Smooth muscle cell (in vitro differentiated cells): ENCODE data around the gene ATG7. TPM values are rescaled to one million over a fixed set of nuclear protein-coding genes. Genes with fewer than 3 reads are reported as not detected.
A peak's percentile ranks its signal among the peaks of the same experiment; 100 is the strongest.

Experiments
- DNase-seq: peaks from one replicate; lab custom pipeline; 2025; ENCODE audit not compliant: unreplicated experiment; lab: John Stamatoyannopoulos, UW
- H2AFZ ChIP-seq: fragments of 200-600 bp; sonication (generic); 2 replicates; pipeline ENCODE4 v1.6.0; 2016; ENCODE audit warnings: antibody characterized with exemption, low read depth, mild to moderate bottlenecking
- H3F3A ChIP-seq: fragments of 200-600 bp; sonication (generic); 2 replicates; pipeline ENCODE4 v1.6.0; 2017; ENCODE audit warnings: antibody characterized with exemption, low read depth
- H3K27ac ChIP-seq: fragments of 200-600 bp; sonication (generic); 2 replicates; pipeline ENCODE4 v1.5.1; 2016; ENCODE audit warnings: low read depth, mild to moderate bottlenecking
- H3K27me3 ChIP-seq: fragments of 200-600 bp; sonication (generic); 2 replicates; pipeline ENCODE4 v1.6.1; 2016; ENCODE audit warnings: low read depth, mild to moderate bottlenecking
- H3K36me3 ChIP-seq: fragments of 200-600 bp; sonication (generic); 2 replicates; pipeline ENCODE4 v1.5.1; 2016; ENCODE audit warnings: low read depth
- H3K4me1 ChIP-seq: fragments of 200-600 bp; sonication (generic); 2 replicates; pipeline ENCODE4 v1.5.1; 2016; ENCODE audit warnings: low read depth
- H3K4me2 ChIP-seq: fragments of 200-600 bp; sonication (generic); 2 replicates; pipeline ENCODE4 v1.6.0; 2016; ENCODE audit warnings: mild to moderate bottlenecking
- H3K4me3 ChIP-seq: fragments of 200-600 bp; sonication (generic); 2 replicates; pipeline ENCODE4 v1.5.1; 2016; ENCODE audit warnings: mild to moderate bottlenecking
- H3K79me2 ChIP-seq: fragments of 200-600 bp; sonication (generic); 2 replicates; pipeline ENCODE4 v1.6.0; 2016; ENCODE audit warnings: low read depth, mild to moderate bottlenecking
- H3K9ac ChIP-seq: fragments of 200-600 bp; sonication (generic); 2 replicates; pipeline ENCODE4 v1.6.0; 2016; ENCODE audit warnings: low read depth
- H3K9me3 ChIP-seq: fragments of 200-600 bp; sonication (generic); replicated peaks from 2 replicates; pipeline ENCODE4 v1.5.1; 2016; ENCODE audit warnings: low read depth
- H4K20me1 ChIP-seq: fragments of 200-600 bp; sonication (generic); 2 replicates; pipeline ENCODE4 v1.6.0; 2016; ENCODE audit warnings: low read depth
- CTCF ChIP-seq: fragments of 200-600 bp; sonication (generic); IDR thresholded peaks from 2 replicates; pipeline ENCODE4 v1.5.1; 2017; ENCODE audit warnings: borderline replicate concordance, mild to moderate bottlenecking, antibody characterized with exemption; ENCODE audit not compliant: insufficient read depth, poor library complexity, severe bottlenecking
- WGBS: methylation state at CpG from one replicate; pipeline ENCODE4 v1.1.7; 2016; ENCODE audit warnings: low lambda C conversion rate; 5-methylcytosine and 5-hydroxymethylcytosine counted together
- polyA plus RNA-seq: library from polyadenylated mRNA; unstranded; fragments of >200 nt; fragmentation: Nextera tagmentation; extraction: Ambion mirVana; gene quantifications from 2 replicates; pipeline ENCODE4 v1.2.1, GENCODE V29; 2016
- total RNA-seq: library from RNA; depleted of rRNA; stranded (reverse); fragments of >200 nt; gene quantifications from 2 replicates; pipeline ENCODE4 v1.2.3, GENCODE V29; 2014

ATG7 gene
- total and polyA plus RNA-seq, 2 experiments from 2014 or later: 19.4 to 40.3 TPM

GRCh38 chr3:11543948-11544387 is 271.8 kb downstream of the ATG7 start:
- DNase-seq: no peak

GRCh38 chr3:11544412-11545181 is 272.4 kb downstream of the ATG7 start:
- Histone ChIP-seq H4K20me1 (no peaks in the 10 kb centered on the region), H3K4me2 (no peak overlapping the region), H3K79me2 (no peaks in the 10 kb centered on the region), H3F3A (peaks cover 2% of the 10 kb centered on the region), H3K4me3 (no peak overlapping the region), H2AFZ (no peak overlapping the region), H3K9me3 (no peaks in the 10 kb centered on the region), H3K4me1 (peaks cover 10% of the 10 kb centered on the region), H3K27ac (peak overlapping the region; percentile 15), H3K9ac (no peak overlapping the region), H3K36me3 (no peaks in the 10 kb centered on the region), H3K27me3 (no peaks in the 10 kb centered on the region)
- WGBS: 64% methylated on average over 15 of the region's 17 CpGs
- TF ChIP-seq CTCF: no peak
- DNase-seq: no peak

More at GRCh38 chr3:11543948-11544387, 271.8 kb downstream of the ATG7 start:
- no peak overlapping the region for H3K27ac ChIP-seq
- H3F3A ChIP-seq: no peaks in the 10 kb centered on the region
- no peak for TF ChIP-seq CTCF
- no peak overlapping the region for H3K4me3 ChIP-seq
- H3K27me3 ChIP-seq: no peaks in the 10 kb centered on the region
- no peak overlapping the region for H3K9ac ChIP-seq
- no peaks in the 10 kb centered on the region for H3K9me3 ChIP-seq
- 94% methylated on average over 6 of the region's 6 CpGs for WGBS
- H3K4me2 ChIP-seq: no peak overlapping the region
- H3K36me3 ChIP-seq: no peaks in the 10 kb centered on the region
- no peaks in the 10 kb centered on the region for H4K20me1 ChIP-seq
- no peaks in the 10 kb centered on the region for H3K79me2 ChIP-seq
- H2AFZ ChIP-seq: no peak overlapping the region
- peaks cover 10% of the 10 kb centered on the region for H3K4me1 ChIP-seq

- Histone ChIP-seq H3K9me3 (no peaks in the 10 kb centered on the region), H2AFZ (no peak overlapping the region), H3F3A (peaks cover 5% of the 10 kb centered on the region), H3K36me3 (no peaks in the 10 kb centered on the region), H3K79me2 (no peaks in the 10 kb centered on the region), H3K9ac (no peak overlapping the region), H4K20me1 (no peaks in the 10 kb centered on the region), H3K4me2 (no peak overlapping the region), H3K4me1 (peaks cover 10% of the 10 kb centered on the region), H3K27ac (peak overlapping the region; percentile 15), H3K4me3 (no peak overlapping the region), H3K27me3 (no peaks in the 10 kb centered on the region)
- no peak for TF ChIP-seq CTCF
- DNase-seq: no peak
- 85% methylated on average over 16 of the region's 16 CpGs for WGBS
Measured at GRCh38 chr3:11545186-11545851, 273.1 kb downstream of the ATG7 start.
